Measurements from ENCODE around the gene RNF14.
A peak's percentile ranks its signal among the peaks of the same experiment; 100 is the strongest.

RNF14 gene

GRCh38 chr5:141920771-141921170 is 48.1 kb upstream of the RNF14 start:
- no peak for ATAC-seq
- no peak for TF ChIP-seq CSRNP3 (CRISPR knock-in tag; IDR thresholded peaks at IDR 0.05)
- TF ChIP-seq ZFP30 (CRISPR knock-in tag; IDR thresholded peaks at IDR 0.05): no peak
- no peak for TF ChIP-seq POU6F1 (CRISPR knock-in tag; IDR thresholded peaks at IDR 0.05; ENCODE audit: borderline replicate concordance, low read depth)
- TF ChIP-seq ZC3H10 (CRISPR knock-in tag; IDR thresholded peaks at IDR 0.05): no peak
- TF ChIP-seq CREB5 (CRISPR knock-in tag; IDR thresholded peaks at IDR 0.05; ENCODE audit: low read depth): no peak
- TF ChIP-seq OSR1 (CRISPR knock-in tag; IDR thresholded peaks at IDR 0.05): no peak
- TF ChIP-seq PATZ1 (CRISPR knock-in tag; IDR thresholded peaks at IDR 0.05; ENCODE audit: borderline replicate concordance): no peak
- no peak for TF ChIP-seq ESRRG (CRISPR knock-in tag; IDR thresholded peaks at IDR 0.05)
- no peak for TF ChIP-seq TCF4 (CRISPR knock-in tag; IDR thresholded peaks at IDR 0.05; ENCODE audit: borderline replicate concordance)
- TF ChIP-seq ZNF8 (CRISPR knock-in tag; IDR thresholded peaks at IDR 0.05): no peak
- no peak for TF ChIP-seq GLIS3 (CRISPR knock-in tag; IDR thresholded peaks at IDR 0.05)
- TF ChIP-seq TOX (CRISPR knock-in tag; IDR thresholded peaks at IDR 0.05; ENCODE audit: borderline replicate concordance): no peak
- no peak for TF ChIP-seq SNAI2 (CRISPR knock-in tag; IDR thresholded peaks at IDR 0.05)
- TF ChIP-seq ZNF565 (CRISPR knock-in tag; conservative IDR thresholded peaks at IDR 0.05; ENCODE audit: low read depth): no peak
- TF ChIP-seq PPARA (CRISPR knock-in tag; IDR thresholded peaks at IDR 0.05; ENCODE audit: borderline replicate concordance): no peak
- no peak for TF ChIP-seq ARNTL (CRISPR knock-in tag; IDR thresholded peaks at IDR 0.05; ENCODE audit: borderline replicate concordance, low read depth)
- no peak for TF ChIP-seq CSDC2 (CRISPR knock-in tag; IDR thresholded peaks at IDR 0.05)

- peak; percentile 9; the same call in 2 of the 3 replicates for ATAC-seq
Observed at GRCh38 chr5:141922827-141923447, 46.0 kb upstream of the RNF14 start.

DNA sequence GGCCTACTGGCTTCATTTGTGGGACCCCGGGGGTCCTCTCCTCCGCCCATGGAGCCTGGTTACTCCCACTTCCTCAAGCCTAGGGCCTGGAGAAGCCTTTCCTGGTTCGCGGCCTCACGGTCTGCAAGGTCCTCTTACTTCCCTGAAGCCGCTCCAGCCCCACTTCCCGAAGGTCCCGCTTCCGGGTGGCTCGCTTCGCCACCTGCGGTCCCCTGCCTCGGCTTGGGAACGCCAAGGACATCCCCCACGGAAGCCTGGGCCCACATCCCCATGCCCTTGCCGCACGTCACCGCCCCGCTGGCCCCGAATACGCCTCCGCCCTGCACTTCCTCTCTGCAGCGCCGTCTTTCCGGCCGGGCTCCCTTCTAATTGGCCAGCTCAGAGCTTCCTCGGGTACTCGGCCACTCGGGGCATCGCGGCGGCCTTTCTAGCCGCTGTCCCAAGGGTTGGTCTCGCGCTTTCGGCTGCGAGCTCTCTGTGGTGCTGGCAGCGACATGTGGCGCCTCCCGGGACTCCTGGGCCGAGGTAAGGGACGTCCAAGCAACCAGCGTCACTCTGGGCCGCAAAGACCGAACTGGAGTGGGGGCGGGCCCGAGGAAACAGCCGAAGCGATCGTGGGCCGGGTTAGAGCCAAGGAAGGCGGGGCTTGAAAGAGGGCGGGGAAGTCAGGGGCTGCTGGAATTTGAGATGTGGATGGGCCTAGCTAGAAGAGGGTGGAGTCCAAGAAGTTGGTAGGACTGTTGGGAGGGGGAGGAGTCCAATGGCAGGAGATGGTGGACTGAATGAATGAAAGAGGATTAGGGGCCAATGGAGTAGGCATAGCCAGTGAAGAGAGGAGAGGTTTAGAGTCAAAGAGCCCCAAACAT is 45.2 kb upstream of the RNF14 start, which contains the start of gene DELE1:
Gene DELE1 (plus strand): TSS at position 424 of the 866 bp plus-strand sequence. CDS start 71 bp downstream, at position 495.
- ATAC-seq: peak; percentile 99
- TF ChIP-seq ZNF565 (CRISPR knock-in tag; conservative IDR thresholded peaks at IDR 0.05; ENCODE audit: low read depth): 0 out of 2 replicates have a peak, but pooled peaks have one; percentile 50
- no peak for TF ChIP-seq ZNF70 (CRISPR knock-in tag; IDR thresholded peaks at IDR 0.05)

DNA sequence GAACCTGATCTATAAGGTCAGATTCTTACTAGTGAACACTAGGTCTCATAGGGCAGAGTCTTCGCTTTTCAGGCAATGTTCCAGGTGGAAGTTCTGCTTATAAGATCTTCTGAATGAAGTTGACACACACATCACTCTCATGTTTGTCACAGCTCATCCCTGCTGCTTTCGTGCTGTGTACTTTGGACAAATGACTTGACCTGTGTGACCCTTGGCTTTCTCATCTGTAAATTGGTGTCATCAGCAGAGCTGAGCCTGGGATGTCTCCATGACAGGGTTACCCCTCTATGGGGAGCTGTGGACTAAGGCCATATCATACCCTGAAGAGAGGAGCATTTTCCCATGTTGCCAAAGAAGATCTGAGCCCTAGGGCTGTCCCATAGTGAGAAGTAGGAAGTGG is 42.5 kb upstream of the RNF14 start:
- no peak for ATAC-seq
- TF ChIP-seq, protein P1, sequence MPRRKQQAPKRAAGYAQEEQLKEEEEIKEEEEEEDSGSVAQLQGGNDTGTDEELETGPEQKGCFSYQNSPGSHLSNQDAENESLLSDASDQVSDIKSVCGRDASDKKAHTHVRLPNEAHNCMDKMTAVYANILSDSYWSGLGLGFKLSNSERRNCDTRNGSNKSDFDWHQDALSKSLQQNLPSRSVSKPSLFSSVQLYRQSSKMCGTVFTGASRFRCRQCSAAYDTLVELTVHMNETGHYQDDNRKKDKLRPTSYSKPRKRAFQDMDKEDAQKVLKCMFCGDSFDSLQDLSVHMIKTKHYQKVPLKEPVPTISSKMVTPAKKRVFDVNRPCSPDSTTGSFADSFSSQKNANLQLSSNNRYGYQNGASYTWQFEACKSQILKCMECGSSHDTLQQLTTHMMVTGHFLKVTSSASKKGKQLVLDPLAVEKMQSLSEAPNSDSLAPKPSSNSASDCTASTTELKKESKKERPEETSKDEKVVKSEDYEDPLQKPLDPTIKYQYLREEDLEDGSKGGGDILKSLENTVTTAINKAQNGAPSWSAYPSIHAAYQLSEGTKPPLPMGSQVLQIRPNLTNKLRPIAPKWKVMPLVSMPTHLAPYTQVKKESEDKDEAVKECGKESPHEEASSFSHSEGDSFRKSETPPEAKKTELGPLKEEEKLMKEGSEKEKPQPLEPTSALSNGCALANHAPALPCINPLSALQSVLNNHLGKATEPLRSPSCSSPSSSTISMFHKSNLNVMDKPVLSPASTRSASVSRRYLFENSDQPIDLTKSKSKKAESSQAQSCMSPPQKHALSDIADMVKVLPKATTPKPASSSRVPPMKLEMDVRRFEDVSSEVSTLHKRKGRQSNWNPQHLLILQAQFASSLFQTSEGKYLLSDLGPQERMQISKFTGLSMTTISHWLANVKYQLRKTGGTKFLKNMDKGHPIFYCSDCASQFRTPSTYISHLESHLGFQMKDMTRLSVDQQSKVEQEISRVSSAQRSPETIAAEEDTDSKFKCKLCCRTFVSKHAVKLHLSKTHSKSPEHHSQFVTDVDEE (CRISPR knock-in tag; IDR thresholded peaks at IDR 0.05): no peak
- no peak for TF ChIP-seq ZNF8 (CRISPR knock-in tag; IDR thresholded peaks at IDR 0.05)
- TF ChIP-seq ZC3H10 (CRISPR knock-in tag; IDR thresholded peaks at IDR 0.05): no peak
- no peak for TF ChIP-seq ISL1 (CRISPR knock-in tag; IDR thresholded peaks at IDR 0.05)
- TF ChIP-seq CSRNP3 (CRISPR knock-in tag; IDR thresholded peaks at IDR 0.05): no peak
- TF ChIP-seq ZFP30 (CRISPR knock-in tag; IDR thresholded peaks at IDR 0.05): no peak
- no peak for TF ChIP-seq OSR1 (CRISPR knock-in tag; IDR thresholded peaks at IDR 0.05)
- TF ChIP-seq TCF4 (CRISPR knock-in tag; IDR thresholded peaks at IDR 0.05; ENCODE audit: borderline replicate concordance): no peak
- TF ChIP-seq CSDC2 (CRISPR knock-in tag; IDR thresholded peaks at IDR 0.05): no peak
- no peak for TF ChIP-seq CREB5 (CRISPR knock-in tag; IDR thresholded peaks at IDR 0.05; ENCODE audit: low read depth)
- no peak for TF ChIP-seq BACH2 (CRISPR knock-in tag; IDR thresholded peaks at IDR 0.05; ENCODE audit: borderline replicate concordance)
- no peak for TF ChIP-seq ZNF70 (CRISPR knock-in tag; IDR thresholded peaks at IDR 0.05)
